Body of pancreas (tissue), 4 donors: ENCODE measurements around the gene MGAT5.

Experiments used
- POLR2A ChIP-seq, 3 donors: fragments of 450-650 bp; IDR thresholded peaks; one replicate each; pipeline ENCODE4 v1.6.1; 2016; ENCODE audit warnings: antibody characterized with exemption in 3 of 3, mild to moderate bottlenecking in 2 of 3
- TF ChIP-seq, protein P1 (sequence below), 7 experiments: fragments of 450-650 bp in 4 of 7; fragments of 200-600 bp in 3 of 7; sonication (generic) in 3 of 7; IDR thresholded peaks; one replicate each; pipeline ENCODE4 v1.5.1; 2016 to 2019; ENCODE audit warnings: antibody characterized with exemption in 7 of 7

DNA sequence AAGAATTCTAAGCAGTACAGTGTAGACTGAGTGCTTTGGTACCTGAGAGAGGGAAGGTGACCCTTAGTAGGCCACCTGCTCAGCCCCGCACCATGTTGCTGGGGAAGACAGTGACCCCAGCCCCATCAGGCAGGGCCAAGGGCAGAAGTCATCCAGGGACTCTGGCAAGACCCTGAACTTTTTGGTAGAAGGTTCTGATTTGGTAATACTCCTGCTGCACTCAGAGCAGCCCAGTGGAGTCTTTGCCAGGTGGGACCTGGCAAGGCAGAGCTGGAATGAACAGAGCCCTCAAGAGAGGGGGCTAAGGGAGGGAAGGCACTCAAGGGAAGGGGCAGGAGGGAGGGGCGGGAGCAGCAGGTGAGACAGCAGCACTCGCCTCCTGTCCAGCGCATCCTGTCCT, 191.2 kb downstream of the MGAT5 start:
- TF ChIP-seq, protein P1, sequence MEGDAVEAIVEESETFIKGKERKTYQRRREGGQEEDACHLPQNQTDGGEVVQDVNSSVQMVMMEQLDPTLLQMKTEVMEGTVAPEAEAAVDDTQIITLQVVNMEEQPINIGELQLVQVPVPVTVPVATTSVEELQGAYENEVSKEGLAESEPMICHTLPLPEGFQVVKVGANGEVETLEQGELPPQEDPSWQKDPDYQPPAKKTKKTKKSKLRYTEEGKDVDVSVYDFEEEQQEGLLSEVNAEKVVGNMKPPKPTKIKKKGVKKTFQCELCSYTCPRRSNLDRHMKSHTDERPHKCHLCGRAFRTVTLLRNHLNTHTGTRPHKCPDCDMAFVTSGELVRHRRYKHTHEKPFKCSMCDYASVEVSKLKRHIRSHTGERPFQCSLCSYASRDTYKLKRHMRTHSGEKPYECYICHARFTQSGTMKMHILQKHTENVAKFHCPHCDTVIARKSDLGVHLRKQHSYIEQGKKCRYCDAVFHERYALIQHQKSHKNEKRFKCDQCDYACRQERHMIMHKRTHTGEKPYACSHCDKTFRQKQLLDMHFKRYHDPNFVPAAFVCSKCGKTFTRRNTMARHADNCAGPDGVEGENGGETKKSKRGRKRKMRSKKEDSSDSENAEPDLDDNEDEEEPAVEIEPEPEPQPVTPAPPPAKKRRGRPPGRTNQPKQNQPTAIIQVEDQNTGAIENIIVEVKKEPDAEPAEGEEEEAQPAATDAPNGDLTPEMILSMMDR (IDR thresholded peaks at IDR 0.05) = no peak
- no peak for TF ChIP-seq POLR2A (IDR thresholded peaks at IDR 0.05)
